ENCODE measurements around the gene SIL1. TPM values are rescaled to one million over a fixed set of nuclear protein-coding genes. Genes with fewer than 3 reads are reported as not detected.
"Not testable (repeated sequence)": the region's sequence is repeated elsewhere in the genome, so short reads cannot be mapped to it uniquely, and the experiment has no call there.

Gene SIL1
- total and polyA plus RNA-seq, 2 donors from 2014 or later, result 48.6 to 91.7 TPM

DNA sequence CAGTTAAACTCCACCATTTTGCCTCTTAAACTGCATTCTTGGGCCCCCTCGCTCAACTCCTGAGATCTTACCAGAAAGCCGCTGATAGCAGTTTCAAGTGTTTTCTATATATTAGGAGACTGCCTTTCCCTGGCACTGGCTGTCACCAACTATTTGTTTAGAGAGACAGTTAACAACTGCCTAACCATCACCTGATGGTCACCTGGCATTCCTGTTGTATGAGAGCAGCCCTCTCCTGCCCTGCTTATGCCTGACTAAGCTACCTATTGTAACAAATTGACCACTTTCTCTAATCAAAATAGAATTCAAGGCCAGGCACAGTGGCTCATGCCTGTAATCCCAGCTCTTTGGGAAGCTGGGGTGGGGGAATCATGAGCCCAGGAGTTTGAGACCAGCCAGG is 28.0 kb upstream of the SIL1 start:
- Histone ChIP-seq H3K4me1 (ENCODE audit: control insufficient read depth in 2 of 3, insufficient read depth in 2 of 3, low read depth in 1 of 3, low read length in 3 of 3) (no peaks in the 10 kb centered on the region), H3K9ac (ENCODE audit: low read length in 3 of 3) (no peak overlapping the region), H3K9me3 (ENCODE audit: control insufficient read depth in 2 of 3, insufficient read depth in 1 of 3, low read length in 3 of 3) (no peaks in the 10 kb centered on the region), H3K4me3 (ENCODE audit: low read length in 3 of 3) (no peak overlapping the region), H3K27me3 (ENCODE audit: control insufficient read depth, insufficient read depth, low read length) (no peaks in the 10 kb centered on the region), H3K36me3 (ENCODE audit: control insufficient read depth in 2 of 3, insufficient read depth in 3 of 3, low read length in 3 of 3) (no peaks in the 10 kb centered on the region), H3K27ac (ENCODE audit: low read depth in 2 of 2, low read length in 2 of 2) (no peak overlapping the region)
- intact Hi-C loops (cut with DNase I), result no loop called here
- FAIRE-seq (no peak), DNase-seq (no peak)
- no peak for TF ChIP-seq CTCF (IDR thresholded peaks at IDR 0.05; ENCODE audit: borderline replicate concordance, extremely low read depth, insufficient read depth)

DNA sequence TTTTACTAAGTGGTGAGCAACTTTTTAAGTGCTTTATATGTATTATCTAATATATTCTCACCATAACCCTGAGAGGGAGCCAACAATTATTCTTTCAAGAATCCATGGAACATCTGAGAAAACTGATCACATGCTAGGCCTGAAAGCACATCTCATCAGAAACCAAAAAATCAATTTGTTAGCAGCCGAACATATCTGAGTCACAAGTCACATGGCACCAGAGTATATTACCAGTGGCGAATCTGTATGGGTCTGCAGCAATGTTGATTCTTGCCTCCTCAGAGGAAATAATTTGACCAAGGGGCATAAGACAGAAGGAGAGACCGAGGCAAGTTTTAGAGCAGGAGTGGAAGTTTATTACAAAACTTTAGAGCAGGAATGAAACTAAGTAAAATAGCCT is 25.3 kb upstream of the SIL1 start:
- no peaks in the 10 kb centered on the region for H3K4me1 ChIP-seq (ENCODE audit: control insufficient read depth in 2 of 3, insufficient read depth in 2 of 3, low read depth in 1 of 3, low read length in 3 of 3)

GRCh38 chr5:139222346-139222745 is 24.2 kb upstream of the SIL1 start:
- Histone ChIP-seq H3K36me3 (ENCODE audit: control insufficient read depth in 2 of 3, insufficient read depth in 3 of 3, low read length in 3 of 3) (no peaks in the 10 kb centered on the region), H3K9me3 (ENCODE audit: control insufficient read depth in 2 of 3, insufficient read depth in 1 of 3, low read length in 3 of 3) (no peaks in the 10 kb centered on the region), H3K4me1 (ENCODE audit: control insufficient read depth in 2 of 3, insufficient read depth in 2 of 3, low read depth in 1 of 3, low read length in 3 of 3) (no peaks in the 10 kb centered on the region), H3K4me3 (ENCODE audit: low read length in 3 of 3) (no peak overlapping the region), H3K27me3 (ENCODE audit: control insufficient read depth, insufficient read depth, low read length) (no peaks in the 10 kb centered on the region), H3K27ac (ENCODE audit: low read depth in 2 of 2, low read length in 2 of 2) (no peak overlapping the region), H3K9ac (ENCODE audit: low read length in 3 of 3) (no peak overlapping the region)
- FAIRE-seq (no peak), DNase-seq (no peak)
- intact Hi-C loops (cut with DNase I), result no loop called here
- no peak for TF ChIP-seq CTCF (IDR thresholded peaks at IDR 0.05; ENCODE audit: borderline replicate concordance, extremely low read depth, insufficient read depth)

More for the DNA sequence above, 25.3 kb upstream of the SIL1 start:
- intact Hi-C loops (cut with DNase I), result no loop called here
- DNase-seq, result no peak
- H3K9me3 ChIP-seq (ENCODE audit: control insufficient read depth in 2 of 3, insufficient read depth in 1 of 3, low read length in 3 of 3), result no peaks in the 10 kb centered on the region
- H3K9ac ChIP-seq (ENCODE audit: low read length in 3 of 3), result no peak overlapping the region
- no peak overlapping the region for H3K27ac ChIP-seq (ENCODE audit: low read depth in 2 of 2, low read length in 2 of 2)
- H3K27me3 ChIP-seq (ENCODE audit: control insufficient read depth, insufficient read depth, low read length), result no peaks in the 10 kb centered on the region
- no peaks in the 10 kb centered on the region for H3K36me3 ChIP-seq (ENCODE audit: control insufficient read depth in 2 of 3, insufficient read depth in 3 of 3, low read length in 3 of 3)
- TF ChIP-seq CTCF (IDR thresholded peaks at IDR 0.05; ENCODE audit: borderline replicate concordance, extremely low read depth, insufficient read depth), result no peak
- FAIRE-seq, result no peak
- H3K4me3 ChIP-seq (ENCODE audit: low read length in 3 of 3), result no peak overlapping the region

DNA sequence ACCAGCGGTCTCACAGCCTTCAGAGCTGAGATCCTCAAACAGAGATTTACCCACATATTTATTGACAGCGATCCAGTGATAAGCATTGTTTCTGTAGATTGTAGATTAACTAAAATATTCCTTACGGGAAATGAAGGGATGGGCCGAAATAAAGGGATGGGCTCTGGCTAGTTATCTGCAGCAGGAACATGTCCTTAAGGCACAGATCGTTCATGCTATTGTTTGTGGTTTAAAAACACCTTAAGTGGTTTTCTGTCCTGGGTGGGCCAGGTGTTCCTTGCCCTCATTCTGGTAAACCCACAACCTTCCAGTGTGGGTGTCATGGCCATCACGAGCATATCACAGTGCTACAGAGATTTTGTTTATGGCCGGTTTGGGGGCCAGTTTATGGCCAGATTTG is 19.9 kb upstream of the SIL1 start:
- H3K27me3 ChIP-seq (ENCODE audit: control insufficient read depth, insufficient read depth, low read length); H3K9ac ChIP-seq (ENCODE audit: low read length in 3 of 3); H3K9me3 ChIP-seq (ENCODE audit: control insufficient read depth in 2 of 3, insufficient read depth in 1 of 3, low read length in 3 of 3); H3K4me1 ChIP-seq (ENCODE audit: control insufficient read depth in 2 of 3, insufficient read depth in 2 of 3, low read depth in 1 of 3, low read length in 3 of 3); H3K27ac ChIP-seq (ENCODE audit: low read depth in 2 of 2, low read length in 2 of 2); intact Hi-C loops (cut with DNase I); H3K36me3 ChIP-seq (ENCODE audit: control insufficient read depth in 2 of 3, insufficient read depth in 3 of 3, low read length in 3 of 3); FAIRE-seq; DNase-seq; H3K4me3 ChIP-seq (ENCODE audit: low read length in 3 of 3): not testable (repeated sequence)
